ENCODE data around the gene FAM72B. TPM values are rescaled to one million over a fixed set of nuclear protein-coding genes. Genes with fewer than 3 reads are reported as not detected.
A peak's percentile ranks its signal among the peaks of the same experiment; 100 is the strongest.
"Not testable (repeated sequence)": the region's sequence is repeated elsewhere in the genome, so short reads cannot be mapped to it uniquely, and the experiment has no call there.

Gene FAM72B
- total RNA-seq, 2 experiments from 2014 or later: 28.9 to 31.6 TPM

DNA sequence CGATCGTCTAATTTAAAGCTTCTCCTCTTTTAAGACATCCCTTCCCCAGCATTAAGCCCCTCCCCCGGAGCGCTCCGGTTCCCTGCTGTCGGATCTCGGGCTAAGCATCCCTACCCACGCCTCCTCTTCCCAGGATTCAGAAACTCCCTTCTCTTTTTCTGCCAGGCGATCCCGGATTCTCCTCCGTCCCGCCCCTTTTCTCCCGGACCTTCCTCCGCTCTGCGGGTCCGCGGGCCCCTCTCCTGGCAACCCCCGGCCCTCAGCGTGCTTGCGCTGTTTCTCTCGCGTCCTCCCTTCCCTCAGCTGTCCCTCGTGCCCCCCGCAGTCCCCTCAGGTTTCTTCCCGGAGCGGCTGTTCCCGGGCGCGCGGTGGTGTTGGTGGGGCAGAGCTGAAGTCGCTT is 273 bp downstream of the FAM72B start:
- H3K27ac Mint-ChIP-seq; CTCF ChIA-PET; H3K4me1 Mint-ChIP-seq; H3K9me3 Mint-ChIP-seq; DNase-seq; H3K36me3 Mint-ChIP-seq (ENCODE audit: low read depth); H3K27me3 Mint-ChIP-seq: not testable (repeated sequence)
- POLR2A ChIA-PET: interaction anchor here (1.2 kb wide), 1 partner anchor 335 kb away, joined by 5 read pairs; no protein-coding TSS in a partner anchor
- H3K4me3 Mint-ChIP-seq: peak overlapping the region; percentile 63

DNA sequence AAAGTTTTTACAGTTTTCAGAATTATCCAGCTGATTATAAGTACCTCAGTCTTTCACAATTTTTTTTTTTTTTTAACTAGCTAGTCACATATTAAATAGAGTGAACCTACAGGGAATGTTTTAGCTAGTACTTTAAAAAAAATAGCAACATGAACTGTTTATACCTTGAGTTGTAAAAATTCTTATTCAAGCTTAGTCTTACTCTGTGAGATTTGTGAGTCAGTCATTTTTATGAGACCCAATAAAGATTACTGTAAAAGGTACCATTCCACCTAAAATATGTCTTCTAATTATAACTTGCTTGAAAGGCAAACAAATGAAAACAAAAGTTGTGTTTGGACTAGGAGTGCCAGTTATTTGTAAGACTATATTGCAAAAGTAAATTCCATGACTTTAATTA is 5.9 kb downstream of the FAM72B start:
- not testable (repeated sequence) for H3K9me3 Mint-ChIP-seq; H3K36me3 Mint-ChIP-seq (ENCODE audit: low read depth)

DNA sequence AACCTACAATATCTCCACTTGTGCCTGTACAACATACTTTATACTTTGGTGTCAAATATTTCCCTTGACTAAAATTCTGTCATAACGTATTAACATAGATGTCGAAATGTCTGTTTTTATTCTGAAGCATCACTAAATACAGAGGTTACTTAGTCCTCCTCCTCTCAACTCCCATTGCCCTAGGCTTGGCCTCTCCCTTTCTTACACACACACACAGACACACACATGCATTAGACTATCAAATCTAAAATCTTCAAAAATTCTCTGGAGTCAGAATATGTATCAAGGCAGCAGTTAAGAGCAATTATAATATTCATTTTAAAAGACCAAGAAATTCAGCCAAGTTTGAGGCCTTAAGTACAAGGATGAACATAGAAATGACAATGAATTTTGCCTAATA is 7.5 kb downstream of the FAM72B start:
- DNase-seq; POLR2A ChIA-PET; H3K27me3 Mint-ChIP-seq; H3K27ac Mint-ChIP-seq; H3K4me1 Mint-ChIP-seq; CTCF ChIA-PET; H3K9me3 Mint-ChIP-seq; H3K4me3 Mint-ChIP-seq; H3K36me3 Mint-ChIP-seq (ENCODE audit: low read depth): not testable (repeated sequence)

More for the DNA sequence above, 5.9 kb downstream of the FAM72B start:
- H3K27ac Mint-ChIP-seq, CTCF ChIA-PET, POLR2A ChIA-PET, DNase-seq, H3K4me1 Mint-ChIP-seq, H3K4me3 Mint-ChIP-seq, H3K27me3 Mint-ChIP-seq: not testable (repeated sequence)

DNA sequence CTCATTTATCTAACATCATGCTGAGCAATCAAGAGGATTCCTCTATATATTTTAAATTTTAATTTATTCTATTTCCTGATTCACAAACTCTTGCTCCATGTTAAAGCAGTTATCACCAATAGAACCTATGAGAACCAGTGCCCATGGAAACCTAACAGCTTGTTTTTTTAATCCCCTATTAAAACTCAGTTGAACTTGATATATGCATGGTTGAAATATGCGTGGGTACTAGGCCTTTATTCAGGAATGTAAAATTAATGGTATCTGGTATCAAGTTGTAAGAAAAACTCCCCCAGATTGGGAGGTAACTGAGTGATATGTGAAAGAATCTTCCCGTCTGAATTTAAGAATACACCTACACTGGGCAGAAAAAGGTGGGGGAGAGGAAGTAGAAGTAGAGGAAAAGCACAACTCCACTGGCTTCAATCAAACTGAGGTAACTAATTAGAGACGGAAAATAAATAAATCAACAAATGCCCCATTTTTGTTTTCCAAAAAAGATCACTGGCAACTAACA is 15.9 kb downstream of the FAM72B start:
- H3K4me1 Mint-ChIP-seq; POLR2A ChIA-PET; CTCF ChIA-PET; H3K27me3 Mint-ChIP-seq; H3K9me3 Mint-ChIP-seq; H3K27ac Mint-ChIP-seq; H3K36me3 Mint-ChIP-seq (ENCODE audit: low read depth); DNase-seq; H3K4me3 Mint-ChIP-seq: not testable (repeated sequence)

DNA sequence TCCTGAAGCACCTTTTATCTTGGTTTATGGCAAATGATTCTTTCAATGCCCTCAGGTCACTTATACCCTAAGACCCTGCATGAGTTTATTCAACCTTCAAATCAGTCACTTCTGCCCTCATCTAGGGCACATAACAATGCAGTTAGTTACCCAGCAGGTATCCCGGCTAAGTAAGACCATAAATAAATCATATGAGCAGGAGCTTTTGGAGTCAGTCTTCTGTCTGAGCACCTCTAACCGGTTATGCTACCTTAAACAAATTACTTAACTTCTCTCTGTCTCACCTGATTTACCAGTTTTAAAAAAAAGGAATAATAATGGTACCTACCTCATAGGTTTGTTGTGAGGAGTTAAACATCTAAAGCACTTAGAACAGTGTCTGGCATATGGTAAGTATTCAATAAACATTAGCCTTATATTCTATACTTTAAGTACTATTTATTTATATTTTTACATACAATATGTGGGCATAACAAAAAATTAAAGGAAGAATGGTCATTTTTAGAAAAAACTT is 16.9 kb downstream of the FAM72B start:
- POLR2A ChIA-PET; H3K4me3 Mint-ChIP-seq; H3K9me3 Mint-ChIP-seq; CTCF ChIA-PET; H3K27me3 Mint-ChIP-seq; H3K36me3 Mint-ChIP-seq (ENCODE audit: low read depth); H3K4me1 Mint-ChIP-seq; DNase-seq; H3K27ac Mint-ChIP-seq: not testable (repeated sequence)

DNA sequence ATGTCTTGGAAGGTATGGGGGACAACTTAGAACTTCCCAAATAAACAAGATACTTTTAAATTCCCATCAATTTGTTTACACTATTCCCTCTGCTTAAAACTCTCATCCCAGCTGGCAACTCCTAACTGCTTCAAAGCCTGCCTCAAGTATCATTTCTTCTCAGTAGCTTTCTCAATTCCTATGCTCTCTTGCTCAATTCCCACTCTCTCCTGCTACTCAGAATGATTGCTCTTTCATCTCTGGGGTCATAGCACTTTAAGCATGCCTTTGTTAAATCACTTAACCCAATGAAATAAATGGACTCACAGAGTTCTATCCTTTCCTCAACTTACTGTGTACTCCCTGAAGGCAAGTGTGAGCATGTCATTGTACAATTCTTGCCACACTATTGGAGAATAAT is 18.8 kb downstream of the FAM72B start:
- H3K36me3 Mint-ChIP-seq (ENCODE audit: low read depth); H3K4me3 Mint-ChIP-seq; CTCF ChIA-PET; POLR2A ChIA-PET; DNase-seq; H3K4me1 Mint-ChIP-seq; H3K27me3 Mint-ChIP-seq; H3K9me3 Mint-ChIP-seq; H3K27ac Mint-ChIP-seq: not testable (repeated sequence)

DNA sequence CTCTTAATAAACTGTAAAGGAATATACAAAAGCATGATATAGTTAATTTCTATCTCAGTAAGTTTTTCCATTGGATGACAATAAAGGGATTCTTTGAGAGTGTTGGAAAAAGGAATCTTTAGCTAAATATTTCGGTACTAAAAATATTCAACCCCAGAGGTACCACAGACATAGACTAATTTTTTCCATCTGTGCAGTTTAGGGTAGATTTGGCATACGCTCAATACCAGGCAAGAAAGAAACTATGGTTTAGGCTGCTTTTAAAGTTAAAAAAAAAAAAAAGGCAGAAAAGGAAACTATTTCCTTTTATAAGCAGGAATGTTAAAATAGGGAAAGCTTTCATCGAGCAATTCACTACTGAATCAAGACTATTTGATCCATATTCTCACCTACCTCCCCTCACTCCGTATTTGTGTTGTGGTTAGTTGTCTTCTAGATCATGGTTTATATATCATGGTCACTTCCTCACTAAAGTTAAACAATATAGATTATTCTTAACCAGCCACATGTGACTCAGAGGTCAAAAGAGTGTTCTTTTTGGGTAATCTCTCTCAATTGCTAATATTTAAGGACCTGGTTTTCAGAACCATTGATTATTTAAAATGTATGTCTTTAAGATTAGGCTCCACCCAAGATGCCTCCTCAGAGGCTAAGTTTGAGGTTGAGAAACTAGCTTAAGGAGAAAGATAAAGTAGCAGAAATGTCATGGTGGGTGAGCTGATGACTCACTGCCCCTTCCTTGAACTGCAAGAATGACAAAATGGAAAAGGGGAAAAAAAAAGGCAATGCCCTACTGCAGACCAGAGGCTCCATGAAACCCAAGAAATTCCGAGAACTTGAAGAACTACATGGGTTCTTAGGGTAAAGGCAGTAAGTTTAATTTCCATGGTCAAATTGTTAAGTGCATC is 20.0 kb downstream of the FAM72B start:
- not testable (repeated sequence) for H3K4me1 Mint-ChIP-seq

DNA sequence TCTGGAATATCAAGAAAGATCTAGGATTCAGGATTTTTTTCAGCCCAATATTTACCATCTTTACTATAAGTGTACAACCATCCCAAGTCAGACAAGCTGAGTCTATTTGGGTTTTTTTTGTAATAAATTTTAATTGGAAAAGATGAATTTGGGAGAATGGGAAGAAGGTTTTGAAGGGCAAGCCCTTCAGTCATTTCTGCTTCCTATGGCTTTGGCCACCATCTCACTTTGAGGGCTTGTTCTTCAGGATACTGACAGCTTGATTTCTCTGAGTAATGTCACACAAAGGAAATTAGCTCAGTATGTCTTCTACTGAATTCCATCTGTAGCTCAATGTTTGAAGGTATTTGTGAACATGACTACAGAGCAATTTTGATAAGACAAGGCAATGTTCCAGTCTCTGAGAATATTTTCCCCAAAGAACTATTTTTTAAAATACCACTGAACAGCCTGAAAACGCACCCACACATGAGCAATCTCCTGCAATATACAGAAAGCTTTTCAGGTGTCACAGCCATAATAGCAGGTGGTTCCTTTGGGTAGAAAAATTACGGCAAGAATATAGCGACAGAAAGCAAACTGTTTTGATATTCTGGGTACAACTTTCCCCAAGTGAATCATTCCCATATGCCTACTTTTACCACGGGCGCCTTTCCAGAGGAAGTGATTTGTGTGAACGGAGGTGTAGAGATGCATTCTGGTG is 22.8 kb downstream of the FAM72B start:
- H3K36me3 Mint-ChIP-seq (ENCODE audit: low read depth); H3K4me3 Mint-ChIP-seq; H3K27ac Mint-ChIP-seq; H3K4me1 Mint-ChIP-seq; H3K9me3 Mint-ChIP-seq; DNase-seq; CTCF ChIA-PET; H3K27me3 Mint-ChIP-seq; POLR2A ChIA-PET: not testable (repeated sequence)

More for the DNA sequence above, 20.0 kb downstream of the FAM72B start:
- H3K9me3 Mint-ChIP-seq; CTCF ChIA-PET; DNase-seq; POLR2A ChIA-PET; H3K4me3 Mint-ChIP-seq; H3K36me3 Mint-ChIP-seq (ENCODE audit: low read depth); H3K27ac Mint-ChIP-seq; H3K27me3 Mint-ChIP-seq: not testable (repeated sequence)

DNA sequence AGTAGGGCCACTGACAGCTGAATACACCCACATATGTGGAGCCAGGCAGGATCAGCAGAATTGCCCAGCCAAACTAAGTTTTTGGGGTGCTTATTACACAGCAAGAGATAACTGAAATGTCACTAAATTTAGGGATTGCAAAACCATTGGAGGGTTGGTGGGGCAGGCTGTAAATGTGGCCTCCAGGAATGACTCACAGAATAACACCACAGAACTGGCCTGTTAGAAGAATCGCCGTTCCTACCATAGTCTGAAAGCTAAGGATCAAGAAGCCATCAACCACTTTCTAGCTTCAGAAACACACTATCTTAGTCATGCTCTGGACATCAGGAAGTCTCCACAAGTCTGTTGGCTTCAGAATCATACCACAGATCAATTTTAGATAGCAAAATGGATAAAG is 24.0 kb downstream of the FAM72B start:
- H3K4me3 Mint-ChIP-seq; H3K9me3 Mint-ChIP-seq; DNase-seq; POLR2A ChIA-PET; H3K27me3 Mint-ChIP-seq; H3K4me1 Mint-ChIP-seq; H3K36me3 Mint-ChIP-seq (ENCODE audit: low read depth); CTCF ChIA-PET; H3K27ac Mint-ChIP-seq: not testable (repeated sequence)

DNA sequence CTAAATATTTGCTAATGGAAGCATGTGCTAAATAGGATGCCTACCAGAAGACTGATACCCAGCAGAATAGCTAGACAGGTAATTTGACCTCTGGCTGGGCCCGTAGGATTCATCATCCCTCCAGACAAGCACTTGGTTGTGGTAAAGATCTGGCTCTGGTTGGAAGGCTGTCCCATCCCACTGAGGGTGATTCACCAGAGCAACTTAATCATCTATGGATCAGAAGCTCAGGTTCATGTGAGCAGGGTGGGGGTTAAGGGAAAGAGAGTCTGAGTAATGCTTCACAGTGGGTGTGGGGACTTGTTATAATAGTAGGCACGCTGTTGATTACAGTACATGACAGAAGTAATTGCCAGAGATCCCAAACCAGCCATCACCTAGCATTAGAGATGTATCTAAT is 26.5 kb downstream of the FAM72B start:
- POLR2A ChIA-PET; CTCF ChIA-PET; H3K4me1 Mint-ChIP-seq; H3K36me3 Mint-ChIP-seq (ENCODE audit: low read depth); H3K4me3 Mint-ChIP-seq; DNase-seq; H3K27ac Mint-ChIP-seq; H3K9me3 Mint-ChIP-seq; H3K27me3 Mint-ChIP-seq: not testable (repeated sequence)

DNA sequence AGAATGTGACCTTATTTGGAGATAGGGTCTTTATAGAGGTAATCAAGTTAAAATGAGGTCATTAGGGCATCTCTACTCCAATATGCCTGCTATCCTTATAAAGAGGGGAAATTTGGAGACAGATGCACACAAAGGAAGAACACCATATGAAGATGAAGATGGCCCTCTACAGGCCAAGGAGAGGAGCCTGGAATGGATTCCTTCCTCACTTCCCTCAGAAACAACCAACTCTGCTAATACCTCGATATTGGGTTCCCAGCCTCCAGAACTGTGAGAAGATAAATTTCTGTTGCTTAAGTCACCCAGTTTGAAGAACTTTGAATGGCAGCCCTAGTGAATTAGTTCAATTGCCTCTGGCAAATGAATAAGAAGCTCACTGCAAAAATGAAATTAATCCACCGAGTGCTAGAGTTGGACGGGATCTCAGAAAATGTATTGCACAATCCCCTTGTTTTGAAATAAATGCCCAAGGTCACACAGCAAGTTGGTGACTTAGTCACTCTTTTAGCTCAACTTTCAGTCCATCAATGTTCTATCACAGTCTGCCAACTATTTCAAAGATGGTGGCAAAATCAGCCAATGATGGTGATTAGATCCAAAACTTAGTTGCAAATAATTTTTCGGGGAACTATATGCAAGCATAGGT is 27.1 kb downstream of the FAM72B start:
- H3K36me3 Mint-ChIP-seq (ENCODE audit: low read depth); H3K9me3 Mint-ChIP-seq; H3K27me3 Mint-ChIP-seq; H3K4me3 Mint-ChIP-seq; POLR2A ChIA-PET; H3K27ac Mint-ChIP-seq; DNase-seq; CTCF ChIA-PET; H3K4me1 Mint-ChIP-seq: not testable (repeated sequence)

DNA sequence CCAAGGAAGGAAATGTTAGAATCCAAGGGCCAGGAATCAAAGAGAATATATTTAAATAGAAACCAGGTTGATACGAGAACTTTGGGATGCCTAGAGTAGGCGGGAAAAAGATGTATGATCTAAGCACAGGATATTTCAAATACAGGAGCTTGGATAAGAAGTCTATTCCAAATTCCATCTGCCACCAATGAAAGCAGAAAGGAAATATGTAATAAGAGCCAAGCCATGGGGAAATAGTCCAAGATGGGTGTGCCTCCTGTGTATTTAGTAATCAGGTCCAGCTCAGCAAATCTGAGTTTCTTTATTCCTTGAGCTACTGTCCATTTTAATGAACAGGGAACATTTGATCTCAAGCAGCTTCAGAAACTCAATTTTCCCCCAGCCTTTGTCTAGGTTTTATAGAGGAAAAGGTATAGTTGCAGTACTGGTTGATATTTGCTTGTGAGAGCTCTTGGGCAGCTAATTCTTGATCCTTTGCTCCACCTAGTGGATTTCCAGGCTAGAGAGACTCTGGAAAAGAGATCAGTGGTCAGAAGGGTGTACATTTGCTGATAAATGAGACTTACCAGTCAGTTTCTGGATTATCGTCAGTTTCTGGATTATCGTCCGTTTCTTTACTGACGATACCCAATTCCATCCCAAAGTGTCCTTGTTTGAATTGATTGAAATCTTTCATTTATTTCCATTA is 28.3 kb downstream of the FAM72B start:
- DNase-seq; H3K27me3 Mint-ChIP-seq; H3K9me3 Mint-ChIP-seq; H3K4me1 Mint-ChIP-seq; H3K36me3 Mint-ChIP-seq (ENCODE audit: low read depth); H3K27ac Mint-ChIP-seq; POLR2A ChIA-PET; H3K4me3 Mint-ChIP-seq; CTCF ChIA-PET: not testable (repeated sequence)

DNA sequence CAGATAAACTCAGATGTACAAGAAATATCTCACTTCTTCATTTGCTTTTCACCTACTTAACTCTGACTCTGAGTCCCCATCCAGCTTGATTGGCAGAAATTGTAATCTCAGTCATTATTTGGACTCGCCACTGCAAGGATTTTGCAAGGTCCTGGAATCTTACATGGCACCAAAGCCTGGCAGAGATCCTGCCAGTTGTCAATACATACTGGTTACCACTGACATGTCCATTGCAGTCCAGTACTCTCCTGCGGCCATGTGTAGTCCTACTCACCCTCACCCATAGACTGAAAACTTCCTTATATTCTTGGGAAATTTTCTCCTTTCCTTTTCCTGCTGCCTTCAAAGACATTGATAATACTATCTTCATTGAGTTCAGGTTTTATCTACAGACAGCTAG is 29.3 kb downstream of the FAM72B start:
- H3K27ac Mint-ChIP-seq; H3K27me3 Mint-ChIP-seq; POLR2A ChIA-PET; DNase-seq; H3K4me3 Mint-ChIP-seq; CTCF ChIA-PET; H3K36me3 Mint-ChIP-seq (ENCODE audit: low read depth); H3K4me1 Mint-ChIP-seq; H3K9me3 Mint-ChIP-seq: not testable (repeated sequence)
